Effector memory CD4-positive, alpha-beta T cell (primary cell): ENCODE data around the gene RDX.
"Not testable (repeated sequence)": the region's sequence is repeated elsewhere in the genome, so short reads cannot be mapped to it uniquely, and the experiment has no call there.

Source experiments
- DNase-seq, 3 donors: peaks; one replicate each; pipeline ENCODE4 v3.0.0-alpha.2; 2020
- H3K27ac ChIP-seq: 2 replicates; pipeline ENCODE4 v1.7.0; 2013; ENCODE audit warnings: mild to moderate bottlenecking, low read length, moderate library complexity; ENCODE audit not compliant: insufficient read depth, poor library complexity, severe bottlenecking
- H3K27me3 ChIP-seq: replicated peaks from 2 replicates; pipeline ENCODE4 v1.7.0; 2013; ENCODE audit warnings: mild to moderate bottlenecking, low read length; ENCODE audit not compliant: insufficient read depth, control insufficient read depth, poor library complexity, severe bottlenecking
- H3K36me3 ChIP-seq: 2 replicates; pipeline ENCODE4 v1.7.0; 2013; ENCODE audit warnings: mild to moderate bottlenecking, low read length, moderate library complexity; ENCODE audit not compliant: control insufficient read depth, insufficient read depth
- H3K4me1 ChIP-seq: 2 replicates; pipeline ENCODE4 v1.7.0; 2013; ENCODE audit warnings: low read length, mild to moderate bottlenecking; ENCODE audit not compliant: control insufficient read depth, insufficient read depth, poor library complexity, severe bottlenecking
- H3K4me3 ChIP-seq: 2 replicates; pipeline ENCODE4 v1.7.0; 2013; ENCODE audit warnings: low read length, low read depth, mild to moderate bottlenecking; ENCODE audit not compliant: insufficient read depth, poor library complexity, severe bottlenecking
- H3K9me3 ChIP-seq: 2 replicates; pipeline ENCODE4 v1.7.0; 2013; ENCODE audit warnings: mild to moderate bottlenecking, low read length, moderate library complexity; ENCODE audit not compliant: control insufficient read depth

The RDX gene

GRCh38 chr11:110280595-110280994 is 15.8 kb downstream of the RDX start:
- not testable (repeated sequence) for DNase-seq, H3K4me1 ChIP-seq, H3K27ac ChIP-seq, H3K36me3 ChIP-seq, H3K27me3 ChIP-seq, H3K4me3 ChIP-seq, H3K9me3 ChIP-seq

GRCh38 chr11:110279881-110280280 is 16.5 kb downstream of the RDX start:
- DNase-seq = no peak
- H3K36me3 ChIP-seq = no peaks in the 10 kb centered on the region
- no peaks in the 10 kb centered on the region for H3K27me3 ChIP-seq
- no peaks in the 10 kb centered on the region for H3K9me3 ChIP-seq
- no peak overlapping the region for H3K4me3 ChIP-seq
- H3K27ac ChIP-seq = no peak overlapping the region
- no peaks in the 10 kb centered on the region for H3K4me1 ChIP-seq

- Histone ChIP-seq H3K4me1 (no peaks in the 10 kb centered on the region), H3K4me3 (no peak overlapping the region), H3K27ac (no peak overlapping the region), H3K9me3 (no peaks in the 10 kb centered on the region), H3K36me3 (peaks cover 4% of the 10 kb centered on the region), H3K27me3 (no peaks in the 10 kb centered on the region)
- no peak for DNase-seq
These were observed 23.5 kb downstream of the RDX start for GRCh38 chr11:110272919-110273318.

- H3K4me3 ChIP-seq = no peak overlapping the region
- H3K27ac ChIP-seq = no peak overlapping the region
- H3K9me3 ChIP-seq = no peaks in the 10 kb centered on the region
- no peak for DNase-seq
- no peaks in the 10 kb centered on the region for H3K27me3 ChIP-seq
- peaks cover 4% of the 10 kb centered on the region for H3K36me3 ChIP-seq
- no peaks in the 10 kb centered on the region for H3K4me1 ChIP-seq
These were observed 26.4 kb downstream of the RDX start for GRCh38 chr11:110269996-110270395.

GRCh38 chr11:110268441-110268840 is 28.0 kb downstream of the RDX start:
- no peaks in the 10 kb centered on the region for H3K9me3 ChIP-seq
- no peak overlapping the region for H3K4me3 ChIP-seq
- no peak for DNase-seq
- peaks cover 4% of the 10 kb centered on the region for H3K36me3 ChIP-seq
- no peaks in the 10 kb centered on the region for H3K4me1 ChIP-seq
- H3K27ac ChIP-seq = no peak overlapping the region
- no peaks in the 10 kb centered on the region for H3K27me3 ChIP-seq

- no peak for DNase-seq
- no peak overlapping the region for H3K4me3 ChIP-seq
- no peak overlapping the region for H3K27ac ChIP-seq
- H3K27me3 ChIP-seq = no peaks in the 10 kb centered on the region
- no peaks in the 10 kb centered on the region for H3K9me3 ChIP-seq
- H3K36me3 ChIP-seq = no peaks in the 10 kb centered on the region
- no peaks in the 10 kb centered on the region for H3K4me1 ChIP-seq
These were observed 34.4 kb downstream of the RDX start for GRCh38 chr11:110262072-110262403.

GRCh38 chr11:110261195-110262071 is 35.0 kb downstream of the RDX start:
- Histone ChIP-seq H3K27ac (no peak overlapping the region), H3K9me3 (no peaks in the 10 kb centered on the region), H3K4me1 (no peaks in the 10 kb centered on the region), H3K4me3 (no peak overlapping the region), H3K27me3 (no peaks in the 10 kb centered on the region), H3K36me3 (no peaks in the 10 kb centered on the region)
- DNase-seq = no peak

- no peak for DNase-seq
- Histone ChIP-seq H3K27ac (no peak overlapping the region), H3K4me1 (no peaks in the 10 kb centered on the region), H3K4me3 (no peak overlapping the region), H3K9me3 (no peaks in the 10 kb centered on the region), H3K36me3 (peaks cover 7% of the 10 kb centered on the region), H3K27me3 (no peaks in the 10 kb centered on the region)
These were observed 42.9 kb downstream of the RDX start for GRCh38 chr11:110253525-110253924.

- peaks cover 10% of the 10 kb centered on the region for H3K36me3 ChIP-seq
These were observed 44.6 kb downstream of the RDX start for GRCh38 chr11:110251836-110252235.

GRCh38 chr11:110250168-110250567 is 46.2 kb downstream of the RDX start:
- DNase-seq = no peak
- H3K36me3 ChIP-seq = peaks cover 10% of the 10 kb centered on the region
- H3K27me3 ChIP-seq = no peaks in the 10 kb centered on the region
- no peak overlapping the region for H3K4me3 ChIP-seq
- H3K9me3 ChIP-seq = no peaks in the 10 kb centered on the region
- no peaks in the 10 kb centered on the region for H3K4me1 ChIP-seq
- no peak overlapping the region for H3K27ac ChIP-seq

More at GRCh38 chr11:110251836-110252235, 44.6 kb downstream of the RDX start:
- no peak overlapping the region for H3K4me3 ChIP-seq
- H3K4me1 ChIP-seq = no peaks in the 10 kb centered on the region
- no peaks in the 10 kb centered on the region for H3K9me3 ChIP-seq
- no peaks in the 10 kb centered on the region for H3K27me3 ChIP-seq
- no peak overlapping the region for H3K27ac ChIP-seq
- DNase-seq = no peak
